T1000 (cell line): ENCODE measurements around the gene U2SURP.
A peak's percentile ranks its signal among the peaks of the same experiment; 100 is the strongest.
"Not testable (repeated sequence)": the region's sequence is repeated elsewhere in the genome, so short reads cannot be mapped to it uniquely, and the experiment has no call there.

Experiments
- DNase-seq: peaks from one replicate; lab custom pipeline; 2025; ENCODE audit warnings: mixed read lengths; lab: John Stamatoyannopoulos, UW

Gene U2SURP

DNA sequence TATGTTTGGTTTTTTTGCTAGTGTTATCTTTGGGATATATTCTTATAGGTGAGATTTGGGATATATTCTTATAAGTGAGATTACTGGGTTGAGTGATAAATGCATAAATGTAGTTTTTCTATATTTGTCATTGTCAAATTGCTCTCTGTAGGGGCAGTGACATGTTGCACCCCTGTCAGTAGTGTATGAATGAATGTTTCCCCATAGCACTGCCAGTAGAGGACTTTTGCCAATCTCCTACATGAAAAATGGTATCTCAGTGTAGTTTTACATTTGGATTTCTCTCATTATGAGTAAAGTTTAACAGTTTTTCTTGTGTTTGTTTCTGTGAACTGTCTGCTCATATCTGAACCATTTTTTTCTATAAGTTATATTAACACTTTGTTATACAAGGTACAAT is 13.6 kb downstream of the U2SURP start:
- DNase-seq = no peak

DNA sequence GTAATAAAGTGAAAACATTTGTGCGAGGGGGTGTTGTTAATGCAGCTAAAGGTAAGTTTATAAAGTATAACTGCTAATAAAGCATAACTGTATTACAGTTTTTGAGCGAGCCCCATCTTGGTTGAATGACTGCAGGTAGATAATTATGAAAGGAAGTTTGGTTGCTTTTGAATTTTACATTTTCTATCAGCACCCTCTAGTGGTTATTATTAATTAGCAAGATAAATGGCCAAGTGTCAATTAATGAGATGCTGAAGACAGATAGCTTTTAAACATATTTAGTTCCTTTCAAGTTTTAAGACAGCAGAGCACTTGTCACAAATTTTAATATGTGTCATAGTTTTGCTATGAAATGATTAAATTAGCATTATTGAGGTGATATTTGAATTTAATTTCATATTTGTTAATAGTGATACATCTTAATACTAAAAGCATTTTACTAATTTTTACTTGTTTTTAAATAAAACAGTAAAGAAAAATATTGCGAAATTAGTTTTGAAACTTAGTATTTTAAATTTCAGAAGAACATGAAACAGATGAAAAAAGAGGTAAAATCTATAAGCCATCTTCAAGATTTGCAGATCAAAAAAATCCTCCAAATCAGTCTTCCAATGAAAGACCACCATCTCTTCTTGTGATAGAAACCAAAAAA is 15.1 kb downstream of the U2SURP start:
- DNase-seq = no peak

DNA sequence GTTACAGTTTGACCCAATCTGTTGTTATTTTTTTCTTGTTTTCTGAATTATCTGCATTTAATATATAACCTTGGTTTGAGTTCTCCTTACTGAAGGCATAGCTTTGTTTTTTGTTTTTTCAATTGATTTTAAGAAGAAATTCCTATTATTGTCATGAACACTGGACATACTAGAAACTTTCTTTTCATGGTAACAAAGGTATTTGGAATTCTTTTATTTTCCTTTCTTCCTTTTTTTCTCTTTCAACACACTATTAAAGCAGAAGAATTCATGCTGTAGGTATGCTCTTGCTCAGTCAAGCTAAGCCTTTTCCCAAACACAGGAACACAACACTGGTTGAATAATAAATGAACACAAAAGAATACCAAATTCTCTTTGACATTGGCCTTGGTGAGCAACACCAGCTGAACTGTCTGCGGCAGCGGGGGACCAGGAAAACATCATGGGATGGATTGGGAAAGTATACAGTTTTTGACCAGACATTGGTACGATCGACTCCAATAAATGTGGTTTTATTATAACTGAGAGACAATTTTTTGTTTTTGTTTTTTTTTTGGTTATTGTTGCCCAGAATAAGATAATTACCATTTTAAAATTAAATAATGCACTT is 23.1 kb downstream of the U2SURP start:
- no peak for DNase-seq

DNA sequence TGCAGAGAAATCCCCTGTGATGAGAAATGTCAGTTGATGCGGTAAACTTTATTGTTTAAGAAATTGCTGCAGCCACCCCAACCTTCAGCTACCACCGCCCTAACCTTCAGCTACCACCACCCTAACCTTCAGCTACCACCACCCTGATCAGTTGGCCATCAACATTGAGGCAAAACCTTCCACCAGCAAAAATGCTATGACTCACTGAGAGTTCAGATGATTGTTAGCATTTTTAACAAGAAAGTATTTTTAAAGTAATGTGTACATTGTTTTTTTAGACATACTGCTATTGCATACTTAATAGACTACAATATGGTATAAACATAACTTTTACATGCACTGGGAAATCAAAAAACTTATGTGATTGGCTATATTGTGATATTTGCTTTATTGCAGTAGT is 30.0 kb downstream of the U2SURP start:
- DNase-seq = no peak

DNA sequence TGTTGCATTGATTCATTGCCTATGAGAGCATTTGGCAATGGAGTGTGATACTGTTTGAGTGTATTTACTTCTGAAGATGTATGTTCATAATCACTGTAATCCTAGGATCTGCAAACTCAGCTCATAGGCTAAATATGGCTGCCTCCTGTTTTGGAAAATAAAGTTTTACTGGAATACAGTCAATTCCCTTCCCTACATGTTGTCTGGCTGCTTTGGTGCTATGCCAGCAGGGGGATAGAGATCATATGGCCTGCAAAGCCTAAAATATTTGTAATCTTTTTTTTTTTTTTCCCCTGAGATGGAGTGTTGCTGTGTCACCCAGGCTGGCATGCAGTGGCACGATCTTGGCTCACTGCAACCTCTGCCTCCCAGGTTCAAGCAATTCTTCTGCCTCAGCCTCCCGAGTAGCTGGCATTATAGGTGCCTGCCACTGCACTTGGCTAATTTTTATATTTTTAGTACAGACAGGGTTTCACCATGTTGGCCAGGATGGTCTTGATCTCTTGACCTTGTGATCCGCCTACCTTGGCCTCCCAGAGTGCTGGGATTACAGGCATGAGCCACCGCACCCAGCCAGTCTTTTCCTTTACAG is 30.5 kb downstream of the U2SURP start:
- DNase-seq = not testable (repeated sequence)

DNA sequence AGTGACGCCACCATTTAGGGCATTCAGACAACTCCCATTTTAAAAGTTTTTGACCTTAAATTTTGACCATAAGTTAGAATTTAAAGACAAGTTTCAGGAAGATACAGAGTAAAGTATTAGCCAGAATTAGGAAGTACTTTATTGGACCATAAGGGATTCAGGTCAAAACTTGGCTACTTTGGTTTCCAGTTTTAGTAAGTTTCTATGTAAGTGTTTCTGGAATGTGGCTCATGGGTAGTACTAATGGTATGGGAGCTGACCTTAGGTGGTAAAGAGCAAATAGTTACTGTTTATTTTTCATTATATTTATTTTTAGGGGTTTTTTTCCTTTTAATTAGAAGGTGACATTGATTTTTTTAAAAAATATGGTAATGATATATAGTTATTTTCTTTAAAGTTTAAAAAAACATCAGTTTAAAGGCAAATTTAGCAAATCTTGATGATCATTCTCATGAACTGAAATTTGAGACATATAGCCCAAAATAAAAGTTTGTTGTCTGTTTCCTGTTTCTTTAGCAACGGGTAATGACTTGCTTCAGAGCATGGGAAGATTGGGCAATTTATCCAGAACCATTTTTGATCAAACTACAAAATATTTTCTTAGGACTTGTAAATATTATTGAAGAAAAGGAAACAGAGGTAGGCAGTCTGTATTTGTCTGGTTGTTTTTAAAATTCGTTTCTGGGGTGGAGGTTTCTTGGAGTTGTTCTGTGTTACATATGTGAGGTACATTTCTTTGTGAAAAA is 34.3 kb downstream of the U2SURP start:
- no peak for DNase-seq

DNA sequence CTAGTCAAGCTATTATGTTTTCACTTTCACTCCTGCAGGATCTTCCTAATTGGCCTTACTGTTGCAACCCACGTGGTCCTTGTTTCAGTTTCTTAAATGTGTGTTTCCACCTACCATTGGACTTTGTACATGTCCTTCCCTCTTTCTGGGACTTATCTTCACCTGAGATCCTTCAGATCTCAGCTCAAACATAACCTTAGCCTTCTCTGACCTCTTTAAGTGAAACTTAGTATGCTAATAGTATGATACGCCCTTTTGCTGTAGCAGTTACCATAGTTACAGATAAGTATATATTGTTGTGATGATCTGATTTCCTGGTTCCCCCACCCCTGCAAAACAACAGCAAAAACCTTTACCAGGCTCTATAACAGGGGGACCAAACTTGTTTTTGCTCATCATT is 35.2 kb downstream of the U2SURP start:
- no peak for DNase-seq

DNA sequence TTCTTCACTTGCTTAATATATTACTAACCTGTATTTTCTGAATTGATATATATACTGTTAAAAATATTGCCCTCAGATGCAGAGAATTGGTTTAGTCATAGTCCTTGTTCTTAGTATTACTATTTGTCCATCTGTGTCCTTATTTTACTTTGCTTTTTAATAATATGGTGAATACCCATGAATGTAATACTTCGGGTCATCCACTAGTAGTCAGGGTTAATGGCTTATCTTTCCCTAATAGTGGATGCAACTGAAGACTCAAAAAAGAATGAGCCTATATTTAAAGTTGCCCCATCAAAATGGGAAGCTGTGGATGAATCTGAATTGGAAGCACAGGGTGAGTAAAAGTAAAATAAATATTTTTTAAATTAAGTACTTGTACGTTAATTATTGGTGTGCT is 36.5 kb downstream of the U2SURP start:
- DNase-seq = no peak

DNA sequence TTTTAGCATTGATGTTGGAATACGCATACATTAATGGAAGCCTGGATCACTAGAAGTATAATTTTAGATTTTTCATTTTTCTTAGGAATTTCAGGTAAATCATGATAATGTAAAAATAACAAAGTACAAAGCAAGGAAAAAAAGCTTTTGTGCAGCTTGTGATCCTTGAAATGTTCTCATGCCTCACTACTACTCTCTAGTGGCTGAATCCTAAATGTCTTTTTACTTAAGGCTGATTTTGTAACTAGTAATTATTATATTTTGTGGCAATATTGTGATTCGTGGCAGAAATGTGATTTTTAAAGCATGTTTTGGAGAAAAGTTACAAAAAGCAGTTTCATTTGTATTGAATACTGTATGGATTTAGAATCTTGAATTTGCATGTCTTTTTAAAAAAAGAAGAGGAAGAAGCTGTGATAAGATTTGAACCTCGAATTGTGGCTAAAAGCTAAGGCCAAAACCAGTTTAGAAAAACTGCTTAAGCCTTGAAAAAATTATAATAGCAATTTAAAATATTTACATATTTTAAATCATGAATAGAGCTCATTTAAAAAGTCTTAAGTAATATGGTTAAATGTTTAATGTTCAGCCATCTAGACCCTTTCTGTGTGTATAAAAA is 39.0 kb downstream of the U2SURP start:
- no peak for DNase-seq

DNA sequence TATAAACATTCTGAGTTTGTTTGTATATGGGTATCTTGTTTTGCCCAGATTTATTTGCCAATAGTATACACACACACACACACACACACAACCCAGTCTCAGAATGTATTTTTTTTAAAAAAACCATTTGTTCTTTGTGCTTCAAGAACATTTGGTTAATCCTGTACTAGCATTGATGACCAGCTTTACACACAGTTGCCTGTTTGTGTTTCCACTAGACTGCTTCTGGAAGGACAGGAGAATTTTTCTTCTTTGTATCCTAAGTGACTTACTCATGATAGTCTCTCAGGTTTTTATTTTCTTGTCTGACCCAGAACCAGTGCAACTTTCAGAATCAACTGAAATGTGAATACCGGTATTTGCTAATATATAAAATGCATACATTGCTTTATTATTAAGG is 40.5 kb downstream of the U2SURP start:
- no peak for DNase-seq

DNA sequence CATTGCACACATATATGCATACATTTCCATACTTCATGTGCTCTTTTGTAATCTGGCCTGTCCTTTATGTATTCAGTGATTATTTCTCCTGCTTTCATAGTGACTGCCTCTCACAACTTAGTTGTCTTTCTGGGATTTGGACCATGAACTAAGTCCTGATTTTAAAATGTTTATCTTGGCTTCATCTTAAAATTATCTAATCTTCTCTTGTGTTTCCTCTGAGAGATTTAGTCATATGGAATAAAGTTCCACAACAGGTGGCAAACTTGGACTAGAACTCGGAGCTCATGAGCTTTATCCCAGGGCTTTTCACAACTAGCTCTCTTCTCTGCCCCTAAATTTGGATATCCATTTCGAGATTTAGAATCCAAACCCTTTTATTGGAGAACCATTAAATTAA is 44.3 kb downstream of the U2SURP start:
- DNase-seq = no peak

DNA sequence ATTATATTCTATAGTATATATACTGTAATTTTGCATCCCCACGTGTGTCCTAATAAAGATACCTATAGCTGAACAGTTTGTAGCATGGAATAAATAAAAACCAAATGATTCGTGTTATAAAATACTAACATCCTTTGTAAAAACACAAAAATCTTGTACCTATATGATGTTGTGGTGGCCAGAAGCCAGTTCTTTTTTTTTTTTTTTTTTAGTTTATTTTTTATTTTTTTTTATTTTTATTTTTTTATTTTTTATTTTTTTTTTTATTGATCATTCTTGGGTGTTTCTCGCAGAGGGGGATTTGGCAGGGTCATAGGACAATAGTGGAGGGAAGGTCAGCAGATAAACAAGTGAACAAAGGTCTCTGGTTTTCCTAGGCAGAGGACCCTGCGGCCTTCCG is 44.7 kb downstream of the U2SURP start:
- DNase-seq = not testable (repeated sequence)

DNA sequence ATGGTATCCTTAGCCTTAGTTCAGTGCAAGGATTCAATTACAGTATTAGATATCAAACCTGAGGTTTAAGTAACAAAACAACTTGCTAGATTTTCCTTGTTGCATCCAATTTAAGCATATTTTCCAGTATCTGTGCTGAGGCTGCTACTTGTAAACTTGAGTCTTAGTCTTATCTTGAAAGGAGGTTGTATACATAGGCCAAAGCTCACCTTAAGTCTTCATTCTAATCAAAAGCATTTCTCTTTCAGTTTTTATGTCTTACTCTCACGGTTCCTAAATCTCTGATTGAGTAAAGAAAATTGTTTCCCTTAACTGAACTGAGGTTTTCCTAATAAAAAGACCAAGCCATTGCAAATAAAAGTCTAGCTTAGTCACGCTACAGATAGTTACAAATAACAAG is 52.6 kb downstream of the U2SURP start:
- DNase-seq = no peak

DNA sequence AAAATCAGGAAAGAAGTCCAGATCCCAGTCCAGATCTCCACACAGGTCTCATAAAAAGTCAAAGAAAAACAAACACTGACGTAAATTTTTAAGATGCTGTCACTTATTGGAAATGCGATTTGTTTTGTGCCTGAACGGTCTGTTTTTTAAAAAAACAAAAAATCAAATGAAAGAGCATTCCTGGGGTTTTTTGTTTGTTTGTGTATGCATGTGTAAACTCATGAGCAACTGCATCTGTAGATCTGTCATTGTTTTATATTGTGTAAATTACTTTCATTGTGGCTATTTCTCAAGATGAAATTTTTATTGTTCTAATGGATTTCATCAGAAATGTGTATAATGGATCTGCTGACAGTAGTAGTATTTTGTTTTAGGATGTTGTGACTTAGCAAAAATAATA is 55.0 kb downstream of the U2SURP start:
- DNase-seq = no peak

DNA sequence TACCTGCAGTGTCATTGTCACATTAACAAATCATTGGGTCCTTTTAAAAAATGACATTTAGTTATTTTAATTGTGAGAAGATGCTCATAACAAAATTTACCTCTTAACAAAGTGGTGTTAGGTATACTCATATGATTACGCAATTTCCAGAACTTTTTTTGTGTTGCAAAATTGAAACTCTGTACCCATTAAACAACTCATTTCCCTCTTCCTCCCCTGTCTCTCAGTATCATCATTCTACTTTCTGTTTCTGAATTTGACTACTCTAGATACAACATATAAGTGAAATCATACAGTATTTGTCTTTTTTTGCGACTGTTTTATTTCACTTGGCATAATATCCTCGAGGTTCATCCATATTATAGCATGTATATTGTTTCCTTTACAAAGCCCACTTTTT is 59.5 kb downstream of the U2SURP start:
- no peak for DNase-seq

DNA sequence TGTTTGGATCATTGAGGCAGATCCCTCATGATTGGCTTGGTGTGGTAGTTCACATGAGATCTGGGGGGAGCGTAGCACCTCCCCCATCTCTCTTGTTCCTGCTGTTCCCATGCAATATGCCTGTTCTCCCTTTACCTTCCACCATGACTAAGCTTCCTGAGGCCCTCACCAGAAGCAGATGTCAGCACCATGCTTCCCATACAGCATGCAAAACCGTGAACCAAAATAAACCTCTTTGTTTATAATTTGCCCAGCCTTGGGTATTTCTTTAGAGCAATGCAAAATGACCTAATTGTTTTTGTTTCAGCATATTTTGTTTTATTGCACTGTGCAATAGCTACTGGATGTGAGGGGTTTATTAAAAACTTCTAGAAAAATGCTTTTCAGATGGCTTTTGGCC is 61.6 kb downstream of the U2SURP start:
- no peak for DNase-seq

DNA sequence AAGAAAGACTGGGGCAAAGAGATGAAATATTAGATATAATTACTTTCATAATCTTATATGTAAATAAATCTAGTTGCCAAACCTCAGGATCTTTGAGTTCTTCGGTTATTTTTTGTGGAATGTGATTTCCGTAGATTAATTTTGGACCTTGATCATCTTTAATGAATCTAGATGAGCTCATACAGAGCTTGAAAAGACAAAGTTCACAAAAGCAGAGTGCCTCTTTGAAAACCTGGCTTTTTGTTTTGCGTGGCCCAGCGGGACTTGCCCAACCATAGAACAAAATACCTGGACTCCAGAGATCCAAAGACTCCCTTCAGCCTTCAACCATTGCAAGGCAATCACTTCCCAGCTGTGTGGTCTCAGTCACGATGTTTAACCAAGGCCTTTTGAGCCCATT is 63.4 kb downstream of the U2SURP start:
- no peak for DNase-seq

DNA sequence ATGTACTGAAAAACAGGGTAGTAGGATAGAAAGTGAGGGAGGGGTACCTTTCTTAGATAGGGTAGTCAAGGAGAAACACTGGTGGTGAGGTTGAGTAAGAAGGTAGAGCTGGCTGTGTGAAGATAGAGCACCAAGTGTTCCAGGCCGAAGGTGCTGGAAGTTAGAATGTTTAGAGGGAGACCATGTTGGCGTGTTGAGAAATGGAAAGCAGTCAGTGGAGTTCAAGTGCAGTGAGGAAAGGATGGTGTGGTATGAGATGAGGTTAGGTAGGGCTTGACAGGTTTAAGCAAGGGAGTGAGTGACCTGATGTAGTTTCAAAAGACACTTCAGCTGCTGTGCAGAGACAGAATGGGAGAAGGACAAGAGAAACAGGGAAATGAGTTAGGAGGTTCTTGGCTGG is 64.0 kb downstream of the U2SURP start:
- no peak for DNase-seq

DNA sequence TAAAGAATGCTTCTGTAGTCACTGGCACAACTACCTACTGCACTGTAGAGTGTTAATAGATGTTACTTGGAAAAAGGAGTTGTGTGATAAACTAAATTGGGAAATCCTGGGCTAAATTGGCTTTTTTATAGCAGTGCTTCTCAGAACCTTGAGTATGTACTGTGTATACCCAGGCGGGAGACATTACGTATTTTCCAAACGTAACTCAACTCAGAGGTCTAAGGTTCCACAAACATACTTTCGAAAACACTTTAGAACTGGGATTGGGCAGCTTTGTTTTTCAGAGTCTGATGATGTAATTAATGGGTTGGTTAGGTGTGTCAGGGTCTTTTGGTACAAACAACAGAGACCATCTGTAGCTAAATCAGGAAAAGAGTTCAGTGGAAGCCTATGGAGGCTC is 64.7 kb downstream of the U2SURP start:
- DNase-seq = no peak

DNA sequence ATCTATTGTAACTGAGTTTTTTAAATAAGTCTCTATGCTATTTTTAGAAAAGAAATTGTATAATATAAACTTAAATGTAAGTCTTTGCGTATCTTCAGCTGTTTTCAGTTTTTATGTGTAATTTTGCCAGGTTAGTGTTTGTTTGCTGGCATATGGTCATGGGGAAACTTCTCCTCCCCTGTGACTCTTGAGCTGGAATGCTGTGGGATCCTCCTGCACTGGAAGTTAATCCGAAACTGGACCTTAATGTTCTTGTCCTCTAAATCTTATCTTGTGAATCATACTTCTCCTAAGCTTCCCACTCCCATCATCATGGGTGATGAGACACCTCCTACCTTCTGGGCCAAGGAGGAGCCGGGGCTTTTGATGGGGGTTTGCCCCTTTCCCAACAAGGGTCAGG is 65.8 kb downstream of the U2SURP start:
- no peak for DNase-seq

DNA sequence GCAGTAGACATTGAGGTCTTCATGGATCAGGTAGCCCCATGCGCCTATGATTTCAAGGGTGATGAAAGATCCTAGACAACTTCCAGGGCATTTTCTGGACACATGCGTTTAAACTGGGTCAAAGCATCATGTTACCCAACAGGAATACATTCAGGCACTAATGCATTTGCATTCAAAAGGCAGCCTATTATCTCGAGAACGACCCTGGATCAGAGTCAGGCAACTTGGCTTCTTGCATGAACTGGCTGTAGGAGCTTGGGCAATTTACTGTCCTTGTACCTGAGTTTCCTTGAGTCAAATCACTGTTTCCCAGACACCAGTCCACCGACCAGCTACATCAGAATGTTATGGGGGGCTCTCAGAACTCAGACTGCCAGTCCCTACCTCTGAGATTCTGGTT is 66.7 kb downstream of the U2SURP start:
- DNase-seq = no peak

DNA sequence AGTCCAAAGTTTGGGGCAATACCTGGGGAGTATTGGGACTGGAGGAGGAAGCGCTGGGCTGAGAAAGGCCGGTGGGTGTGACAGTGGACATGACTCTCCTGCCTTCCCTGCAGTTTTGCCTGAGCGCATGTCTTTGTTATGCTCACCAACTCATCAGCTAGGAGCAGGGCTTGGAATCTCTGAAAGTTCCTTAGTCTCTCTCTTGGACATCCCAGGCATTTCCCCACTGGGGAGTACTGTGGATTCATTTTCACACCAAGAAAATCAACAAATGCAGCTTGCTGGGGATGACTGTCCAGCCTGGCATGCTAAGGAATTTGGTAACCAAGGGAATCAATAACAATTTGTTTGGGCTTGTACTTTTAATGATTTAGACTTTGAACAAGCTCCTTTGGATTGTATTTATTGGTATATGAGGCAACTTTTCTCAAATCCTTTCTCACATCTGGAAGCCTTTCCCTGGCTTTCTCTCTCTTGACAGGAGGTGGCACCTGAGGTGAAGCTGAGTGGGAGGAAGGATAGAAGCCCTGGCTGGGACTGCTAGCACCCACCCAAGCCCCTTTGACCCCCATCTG is 69.7 kb downstream of the U2SURP start:
- DNase-seq = peak; percentile 78
